Vagina (tissue), 2 donors: ENCODE data around the gene TNRC18. TPM values are rescaled to one million over a fixed set of nuclear protein-coding genes. Genes with fewer than 3 reads are reported as not detected.

Source experiments
- DNase-seq, 2 donors: peaks; one replicate each; pipeline ENCODE4 v3.0.0-alpha.2; 2017; ENCODE audit errors: extremely low spot score in 2 of 2
- H3K27ac ChIP-seq: fragments of 200-600 bp; sonication (generic); one replicate; pipeline ENCODE4 v1.5.1; 2019
- H3K27me3 ChIP-seq: fragments of 200-600 bp; sonication (generic); one replicate; pipeline ENCODE4 v1.5.1; 2019
- H3K36me3 ChIP-seq, 2 donors: fragments of 200-600 bp; sonication (generic); one replicate each; pipeline ENCODE4 v1.5.1; 2017 to 2019
- H3K4me1 ChIP-seq: fragments of 200-600 bp; sonication (generic); one replicate; pipeline ENCODE4 v1.5.1; 2019
- H3K4me3 ChIP-seq, 2 donors: fragments of 200-600 bp; sonication (generic); 1 replicate in 1 of 2; 2 replicates in 1 of 2; pipeline ENCODE4 v1.5.1; 2016 to 2019
- H3K9me3 ChIP-seq: fragments of 200-600 bp; sonication (generic); one replicate; pipeline ENCODE4 v1.5.1; 2019
- POLR2A ChIP-seq, 2 donors: fragments of 450-650 bp; IDR thresholded peaks; one replicate each; pipeline ENCODE4 v1.6.1; 2017; ENCODE audit warnings: antibody characterized with exemption in 2 of 2, mild to moderate bottlenecking in 2 of 2, moderate library complexity in 2 of 2
- POLR2AphosphoS5 ChIP-seq, 2 donors: sonication (generic); formaldehyde crosslinking; IDR thresholded peaks; one replicate each; pipeline ENCODE4 v1.9.0; 2017; ENCODE audit warnings: antibody characterized with exemption in 2 of 2, mild to moderate bottlenecking in 2 of 2, low read depth in 1 of 2; ENCODE audit not compliant: insufficient read depth in 1 of 2
- intact Hi-C: fragments of 100-400 bp; cut with DNase I; formaldehyde crosslinking; loops from one replicate; pipeline ENCODE4 v1.15.1; 2023
- total RNA-seq: library from RNA; depleted of rRNA; stranded (reverse); fragments of >200 nt; gene quantifications from one replicate; pipeline ENCODE4 v1.2.3, GENCODE V29; 2016
- TF ChIP-seq, protein P1 (sequence below), 3 experiments: fragments of 450-650 bp in 2 of 3; fragments of 200-600 bp in 1 of 3; sonication (generic) in 1 of 3; IDR thresholded peaks; one replicate each; pipeline ENCODE4 v1.5.1; 2017 to 2019; ENCODE audit warnings: antibody characterized with exemption in 3 of 3, mild to moderate bottlenecking in 2 of 3, moderate library complexity in 2 of 3

Gene TNRC18
- total RNA-seq, 1 donor from 2014 or later: 79.8 TPM

DNA sequence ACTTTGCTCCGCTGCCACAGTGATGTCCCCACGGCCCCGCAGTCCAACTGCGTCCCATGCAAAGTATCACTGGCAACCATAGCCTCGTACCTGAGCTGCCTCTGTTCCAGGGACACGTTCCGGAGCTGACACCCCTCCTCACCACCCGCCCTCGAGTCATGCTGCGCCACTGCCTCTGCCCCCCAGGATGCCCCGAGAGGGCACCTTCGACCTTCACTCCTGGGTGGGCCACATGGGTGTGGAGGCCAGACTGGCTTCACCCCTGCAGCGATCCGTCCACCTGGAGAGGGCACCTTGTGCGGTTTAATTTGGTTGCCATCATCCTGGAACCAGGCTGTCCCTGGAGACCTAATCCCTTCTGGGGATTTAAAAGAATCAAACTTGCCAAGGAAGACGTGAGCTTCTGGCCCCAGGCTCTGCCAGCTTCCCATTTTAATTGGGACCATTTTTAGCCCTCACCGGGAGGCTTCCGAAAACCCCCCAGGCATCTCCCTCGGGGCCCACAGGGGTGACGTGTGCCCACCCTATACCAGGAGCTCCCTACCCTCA is 19.2 kb upstream of the TNRC18 start:
- intact Hi-C loops: no loop called here
- Histone ChIP-seq H3K27me3 (no peaks in the 10 kb centered on the region), H3K4me1 (no peaks in the 10 kb centered on the region), H3K9me3 (no peaks in the 10 kb centered on the region), H3K36me3 (no peaks in the 10 kb centered on the region), H3K27ac (no peak overlapping the region), H3K4me3 (no peak overlapping the region)
- no peak for TF ChIP-seq POLR2A (IDR thresholded peaks at IDR 0.05)
- TF ChIP-seq, protein P1, sequence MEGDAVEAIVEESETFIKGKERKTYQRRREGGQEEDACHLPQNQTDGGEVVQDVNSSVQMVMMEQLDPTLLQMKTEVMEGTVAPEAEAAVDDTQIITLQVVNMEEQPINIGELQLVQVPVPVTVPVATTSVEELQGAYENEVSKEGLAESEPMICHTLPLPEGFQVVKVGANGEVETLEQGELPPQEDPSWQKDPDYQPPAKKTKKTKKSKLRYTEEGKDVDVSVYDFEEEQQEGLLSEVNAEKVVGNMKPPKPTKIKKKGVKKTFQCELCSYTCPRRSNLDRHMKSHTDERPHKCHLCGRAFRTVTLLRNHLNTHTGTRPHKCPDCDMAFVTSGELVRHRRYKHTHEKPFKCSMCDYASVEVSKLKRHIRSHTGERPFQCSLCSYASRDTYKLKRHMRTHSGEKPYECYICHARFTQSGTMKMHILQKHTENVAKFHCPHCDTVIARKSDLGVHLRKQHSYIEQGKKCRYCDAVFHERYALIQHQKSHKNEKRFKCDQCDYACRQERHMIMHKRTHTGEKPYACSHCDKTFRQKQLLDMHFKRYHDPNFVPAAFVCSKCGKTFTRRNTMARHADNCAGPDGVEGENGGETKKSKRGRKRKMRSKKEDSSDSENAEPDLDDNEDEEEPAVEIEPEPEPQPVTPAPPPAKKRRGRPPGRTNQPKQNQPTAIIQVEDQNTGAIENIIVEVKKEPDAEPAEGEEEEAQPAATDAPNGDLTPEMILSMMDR (IDR thresholded peaks at IDR 0.05): no peak
- no peak for TF ChIP-seq POLR2AphosphoS5 (IDR thresholded peaks at IDR 0.05; ENCODE audit: insufficient read depth in 1 of 2, low read depth in 1 of 2)
- no peak for DNase-seq

DNA sequence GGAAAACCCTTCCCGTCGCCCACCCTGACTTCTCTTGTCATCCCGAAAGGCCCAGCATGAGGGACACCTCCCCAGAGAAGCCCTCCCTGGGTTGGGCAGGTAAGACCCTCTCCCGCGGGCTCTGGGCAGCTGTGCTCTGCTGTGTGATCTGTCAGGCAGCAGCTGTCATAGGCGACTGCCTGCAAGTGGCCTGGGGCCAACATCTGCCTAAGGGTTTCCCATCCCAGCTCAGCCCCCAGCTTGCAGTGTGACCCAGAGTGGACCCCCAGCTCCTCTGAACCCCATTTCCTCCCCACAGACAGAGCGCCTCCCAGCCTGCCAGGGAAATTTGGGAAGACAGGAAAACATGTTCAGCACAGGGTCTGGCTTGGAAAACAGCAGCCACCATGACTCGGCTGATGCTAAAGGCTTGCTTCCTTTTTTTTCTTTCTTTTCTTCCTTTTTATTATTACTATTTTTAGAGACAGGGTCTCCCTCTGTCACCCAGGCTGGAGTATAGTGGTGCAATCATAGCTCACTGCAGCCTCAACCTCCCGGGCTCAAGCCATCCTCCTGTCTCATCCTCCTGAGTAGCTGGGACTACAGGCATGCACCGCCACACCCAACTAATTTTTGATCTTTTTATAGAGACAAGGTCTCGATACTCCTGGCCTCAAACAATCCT is 18.3 kb upstream of the TNRC18 start:
- Histone ChIP-seq H3K9me3 (no peaks in the 10 kb centered on the region), H3K27ac (no peak overlapping the region), H3K4me1 (no peaks in the 10 kb centered on the region), H3K4me3 (no peak overlapping the region), H3K27me3 (no peaks in the 10 kb centered on the region), H3K36me3 (no peaks in the 10 kb centered on the region)
- DNase-seq: no peak
- no peak for TF ChIP-seq POLR2AphosphoS5 (IDR thresholded peaks at IDR 0.05; ENCODE audit: insufficient read depth in 1 of 2, low read depth in 1 of 2)
- TF ChIP-seq, protein P1 (IDR thresholded peaks at IDR 0.05): no peak
- TF ChIP-seq POLR2A (IDR thresholded peaks at IDR 0.05): no peak
- intact Hi-C loops: no loop called here

DNA sequence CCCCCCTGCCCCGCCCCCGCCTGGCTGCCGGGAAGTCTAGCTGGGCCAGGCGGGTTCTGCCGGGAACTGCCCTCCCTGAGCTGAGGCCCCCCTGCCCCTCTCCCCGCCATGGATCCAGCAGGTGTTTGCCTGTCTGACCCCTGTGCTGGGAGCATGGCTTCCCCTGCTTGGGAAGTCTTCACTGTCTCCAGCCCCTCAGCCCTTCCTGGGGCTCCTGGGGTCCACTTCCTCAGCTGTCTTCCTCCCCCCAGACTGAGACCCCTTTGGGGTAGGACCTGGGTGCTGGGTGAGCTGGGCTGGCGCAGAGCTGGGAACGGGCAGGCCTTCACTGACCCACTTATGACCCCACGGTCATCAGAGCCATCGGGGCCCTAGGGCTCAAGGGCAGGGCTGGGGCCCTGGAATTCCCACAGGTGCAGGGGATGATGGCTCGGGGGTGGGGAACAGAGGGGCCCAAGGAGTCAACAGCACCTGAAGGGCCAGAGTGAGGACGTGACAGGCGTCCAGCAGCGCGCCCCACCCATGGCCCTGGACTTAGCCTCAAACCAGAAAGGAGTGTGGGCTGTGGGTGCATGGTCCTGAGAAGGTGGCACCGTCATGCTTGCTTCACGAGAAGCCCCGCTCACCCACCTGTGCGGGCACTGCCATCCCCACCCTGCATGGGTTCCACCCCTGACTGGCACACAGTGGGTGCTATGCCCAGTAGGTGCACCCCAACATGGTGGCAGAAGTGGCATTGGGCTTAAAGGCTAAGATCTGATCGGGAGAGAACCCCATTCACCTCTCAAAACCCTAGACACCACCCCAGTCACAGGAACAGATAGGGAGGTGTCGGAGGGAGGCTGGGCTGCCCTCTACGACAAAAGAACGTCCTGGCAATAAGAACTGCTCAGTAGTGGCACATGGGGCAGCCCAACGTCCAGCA is 16.2 kb upstream of the TNRC18 start:
- no peak overlapping the region for H3K4me3 ChIP-seq
- H3K36me3 ChIP-seq: no peaks in the 10 kb centered on the region
- no peaks in the 10 kb centered on the region for H3K9me3 ChIP-seq
- no peak for DNase-seq
- H3K27ac ChIP-seq: no peak overlapping the region
- no peaks in the 10 kb centered on the region for H3K27me3 ChIP-seq
- H3K4me1 ChIP-seq: no peaks in the 10 kb centered on the region
- no peak for TF ChIP-seq POLR2A (IDR thresholded peaks at IDR 0.05)
- TF ChIP-seq, protein P1 (IDR thresholded peaks at IDR 0.05): no peak
- TF ChIP-seq POLR2AphosphoS5 (IDR thresholded peaks at IDR 0.05; ENCODE audit: insufficient read depth in 1 of 2, low read depth in 1 of 2): no peak
- intact Hi-C loops: no loop called here

DNA sequence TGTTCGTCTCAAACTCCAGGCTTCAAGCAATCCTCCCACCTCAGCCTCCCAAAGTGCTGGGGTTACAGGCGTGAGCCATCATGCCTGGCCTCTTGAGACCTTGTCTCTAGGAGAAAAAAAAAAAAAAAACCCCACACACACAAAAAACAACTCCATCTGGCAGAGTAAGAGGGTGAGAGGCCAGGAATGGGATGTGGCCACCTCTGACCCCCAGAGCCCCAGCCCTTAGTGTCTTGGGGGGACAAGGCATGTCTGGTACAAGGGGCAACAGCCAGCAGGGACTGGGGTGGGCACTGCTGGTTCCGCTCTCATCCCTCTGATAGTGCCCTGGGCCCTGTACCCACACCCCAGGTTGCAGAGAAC is 15.6 kb upstream of the TNRC18 start:
- intact Hi-C loops: no loop called here
- no peak overlapping the region for H3K4me3 ChIP-seq
- H3K36me3 ChIP-seq: no peaks in the 10 kb centered on the region
- no peak for DNase-seq
- H3K4me1 ChIP-seq: no peaks in the 10 kb centered on the region
- H3K27ac ChIP-seq: no peak overlapping the region
- no peaks in the 10 kb centered on the region for H3K27me3 ChIP-seq
- no peaks in the 10 kb centered on the region for H3K9me3 ChIP-seq
- TF ChIP-seq, protein P1 (IDR thresholded peaks at IDR 0.05): no peak
- TF ChIP-seq POLR2AphosphoS5 (IDR thresholded peaks at IDR 0.05; ENCODE audit: insufficient read depth in 1 of 2, low read depth in 1 of 2) (no peak), POLR2A (IDR thresholded peaks at IDR 0.05) (no peak)
